Measurements from ENCODE around the gene ARL15.

DNA sequence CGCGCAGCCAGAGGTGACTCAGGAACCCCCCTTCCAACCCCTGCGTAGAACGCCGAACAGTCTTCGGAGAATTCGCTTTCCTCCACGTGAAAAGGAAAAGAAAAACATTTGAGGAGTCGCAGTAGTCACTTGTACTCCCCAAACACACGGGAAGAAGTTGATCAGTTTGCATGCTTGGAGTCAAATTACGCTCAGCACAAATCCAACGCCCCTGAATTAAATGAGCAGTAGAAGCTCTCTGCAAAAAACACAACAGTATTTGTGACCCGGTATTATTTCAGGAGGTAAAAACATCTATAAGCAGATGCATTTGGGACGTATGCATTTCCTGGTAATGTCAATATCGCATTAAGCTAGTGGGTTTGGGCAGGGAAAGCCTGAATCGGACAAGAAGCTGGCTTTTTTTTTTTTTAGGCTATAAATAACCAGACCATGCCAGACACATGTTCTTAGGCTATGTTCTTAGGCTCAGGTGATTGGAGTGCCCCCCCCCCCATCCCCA, 854 bp upstream of the ARL15 start:
- TF ChIP-seq RAD21 (IDR thresholded peaks at IDR 0.05; ENCODE audit: low read length) (no peak), RXRA (IDR thresholded peaks at IDR 0.05; ENCODE audit: borderline replicate concordance, low read depth) (no peak), SIN3A (IDR thresholded peaks at IDR 0.05; ENCODE audit: borderline replicate concordance, low read depth, low read length) (no peak), MAX (IDR thresholded peaks at IDR 0.05; ENCODE audit: low read depth) (no peak), JUND (IDR thresholded peaks at IDR 0.05) (no peak), POLR2AphosphoS5 (IDR thresholded peaks at IDR 0.05; ENCODE audit: low read depth, low read length) (no peak), EZH2phosphoT487 (IDR thresholded peaks at IDR 0.05; ENCODE audit: borderline replicate concordance, low read depth) (no peak), TAF1 (IDR thresholded peaks at IDR 0.05; ENCODE audit: borderline replicate concordance, low read depth, low read length) (no peak), USF2 (IDR thresholded peaks at IDR 0.05; ENCODE audit: borderline replicate concordance, low read depth, low read length) (no peak), EP300 (IDR thresholded peaks at IDR 0.05; ENCODE audit: borderline replicate concordance in 1 of 2, low read depth in 1 of 2, low read length in 1 of 2) (no peak), RCOR1 (IDR thresholded peaks at IDR 0.05; ENCODE audit: low read length) (no peak)
- TF ChIP-seq, protein P1, sequence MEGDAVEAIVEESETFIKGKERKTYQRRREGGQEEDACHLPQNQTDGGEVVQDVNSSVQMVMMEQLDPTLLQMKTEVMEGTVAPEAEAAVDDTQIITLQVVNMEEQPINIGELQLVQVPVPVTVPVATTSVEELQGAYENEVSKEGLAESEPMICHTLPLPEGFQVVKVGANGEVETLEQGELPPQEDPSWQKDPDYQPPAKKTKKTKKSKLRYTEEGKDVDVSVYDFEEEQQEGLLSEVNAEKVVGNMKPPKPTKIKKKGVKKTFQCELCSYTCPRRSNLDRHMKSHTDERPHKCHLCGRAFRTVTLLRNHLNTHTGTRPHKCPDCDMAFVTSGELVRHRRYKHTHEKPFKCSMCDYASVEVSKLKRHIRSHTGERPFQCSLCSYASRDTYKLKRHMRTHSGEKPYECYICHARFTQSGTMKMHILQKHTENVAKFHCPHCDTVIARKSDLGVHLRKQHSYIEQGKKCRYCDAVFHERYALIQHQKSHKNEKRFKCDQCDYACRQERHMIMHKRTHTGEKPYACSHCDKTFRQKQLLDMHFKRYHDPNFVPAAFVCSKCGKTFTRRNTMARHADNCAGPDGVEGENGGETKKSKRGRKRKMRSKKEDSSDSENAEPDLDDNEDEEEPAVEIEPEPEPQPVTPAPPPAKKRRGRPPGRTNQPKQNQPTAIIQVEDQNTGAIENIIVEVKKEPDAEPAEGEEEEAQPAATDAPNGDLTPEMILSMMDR (IDR thresholded peaks at IDR 0.05) = no peak
- TF ChIP-seq, protein P2, sequence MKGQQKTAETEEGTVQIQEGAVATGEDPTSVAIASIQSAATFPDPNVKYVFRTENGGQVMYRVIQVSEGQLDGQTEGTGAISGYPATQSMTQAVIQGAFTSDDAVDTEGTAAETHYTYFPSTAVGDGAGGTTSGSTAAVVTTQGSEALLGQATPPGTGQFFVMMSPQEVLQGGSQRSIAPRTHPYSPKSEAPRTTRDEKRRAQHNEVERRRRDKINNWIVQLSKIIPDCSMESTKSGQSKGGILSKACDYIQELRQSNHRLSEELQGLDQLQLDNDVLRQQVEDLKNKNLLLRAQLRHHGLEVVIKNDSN (IDR thresholded peaks at IDR 0.05; ENCODE audit: borderline replicate concordance, low read depth) = no peak

Measured in SK-N-SH (cell line).